K562 (cell line): ENCODE measurements around the gene ATG10. TPM values are rescaled to one million over a fixed set of nuclear protein-coding genes. Genes with fewer than 3 reads are reported as not detected.

Source experiments
- ASH1L ChIP-seq: fragments of 450-650 bp; IDR thresholded peaks from 2 replicates; pipeline ENCODE4 v1.6.1; 2018; ENCODE audit warnings: borderline replicate concordance, mild to moderate bottlenecking, low read depth; ENCODE audit not compliant: partially characterized antibody
- BCOR ChIP-seq: fragments of 450-650 bp; IDR thresholded peaks from 2 replicates; pipeline ENCODE4 v1.6.1; 2016
- GTF2A2 ChIP-seq: IDR thresholded peaks from 2 replicates; pipeline ENCODE4 v1.6.1; 2016; ENCODE audit warnings: mild to moderate bottlenecking, missing genetic modification characterization, missing compliant biosample characterization
- HDAC3 ChIP-seq: fragments of 450-650 bp; IDR thresholded peaks from 2 replicates; pipeline ENCODE4 v1.6.1; 2018; ENCODE audit warnings: borderline replicate concordance, mild to moderate bottlenecking, moderate library complexity; ENCODE audit not compliant: partially characterized antibody
- HMG20B ChIP-seq: fragments of 250-450 bp; sonication (Bioruptor Pico); IDR thresholded peaks from 2 replicates; pipeline ENCODE4 v1.5.0; 2021; ENCODE audit warnings: mild to moderate bottlenecking
- KAT2B ChIP-seq: IDR thresholded peaks from one replicate; pipeline ENCODE4 v1.6.1; 2012; ENCODE audit warnings: low read depth, mild to moderate bottlenecking, control low read depth, inconsistent platforms, low read length, moderate library complexity
- MTA1 ChIP-seq: fragments of 450-650 bp; IDR thresholded peaks from 2 replicates; pipeline ENCODE4 v1.6.1; 2017; ENCODE audit warnings: borderline replicate concordance
- MYNN ChIP-seq, 2 experiments: sonication (generic); formaldehyde crosslinking in 1 of 2; IDR thresholded peaks; 2 replicates each; pipeline versions ENCODE4 v1.5.0 to v1.6.1; 2016 to 2020; ENCODE audit warnings: antibody characterized with exemption in 1 of 2, missing genetic modification reagents in 1 of 2
- NRF1 ChIP-seq, 2 experiments: fragments of 450-650 bp; IDR thresholded peaks in 1 of 2; conservative IDR thresholded peaks in 1 of 2; 2 replicates each; pipeline ENCODE4 v1.6.1; 2014; ENCODE audit warnings: mild to moderate bottlenecking in 2 of 2
- PATZ1 ChIP-seq: fragments of 250-450 bp; sonication (Bioruptor Pico); IDR thresholded peaks from 2 replicates; pipeline ENCODE4 v1.5.0; 2020; ENCODE audit warnings: mild to moderate bottlenecking, borderline replicate concordance
- PHB ChIP-seq: fragments of 250-450 bp; sonication (Bioruptor Pico); IDR thresholded peaks from 2 replicates; pipeline ENCODE4 v1.5.0; 2021
- POLR3A ChIP-seq: IDR thresholded peaks from 2 replicates; pipeline ENCODE4 v1.6.1; 2011; ENCODE audit warnings: borderline replicate concordance, mild to moderate bottlenecking, moderate library complexity; ENCODE audit not compliant: insufficient read length, insufficient read depth; ENCODE audit errors: extremely low read depth
- RCOR1 ChIP-seq, 2 experiments: IDR thresholded peaks; 2 replicates each; pipeline ENCODE4 v1.6.1; 2012; ENCODE audit warnings: low read depth in 2 of 2, low read length in 2 of 2, borderline replicate concordance in 1 of 2, improper control_type of control experiment in 1 of 2
- RHOXF2B ChIP-seq: fragments of 250-450 bp; sonication (Bioruptor Pico); conservative IDR thresholded peaks from 2 replicates; pipeline ENCODE4 v1.5.1; 2021
- TEAD2 ChIP-seq: fragments of 450-650 bp; IDR thresholded peaks from 2 replicates; pipeline ENCODE4 v1.6.1; 2016; ENCODE audit warnings: missing genetic modification characterization, control low read depth, missing compliant biosample characterization
- TFE3 ChIP-seq: fragments of 450-650 bp; formaldehyde crosslinking; IDR thresholded peaks from 2 replicates; pipeline ENCODE4 v1.4.0; 2020; ENCODE audit warnings: mild to moderate bottlenecking, mixed read lengths
- ZFP36 ChIP-seq: fragments of 150-350 bp; IDR thresholded peaks from 2 replicates; pipeline ENCODE4 v1.6.1; 2018; ENCODE audit warnings: low read length, low read depth; ENCODE audit not compliant: partially characterized antibody
- ZNF146 ChIP-seq: IDR thresholded peaks from one replicate; pipeline ENCODE4 v1.6.1; 2018; ENCODE audit warnings: missing compliant biosample characterization; ENCODE audit not compliant: unreplicated experiment
- ZNF217 ChIP-seq: sonication (generic); formaldehyde crosslinking; IDR thresholded peaks from 2 replicates; pipeline ENCODE4 v1.8.0; 2022; ENCODE audit warnings: mild to moderate bottlenecking, missing genetic modification reagents
- ZNF253 ChIP-seq: fragments of 250-450 bp; sonication (Bioruptor Pico); conservative IDR thresholded peaks from 2 replicates; pipeline ENCODE4 v1.6.1; 2021; ENCODE audit warnings: mild to moderate bottlenecking
- ZNF384 ChIP-seq: IDR thresholded peaks from 2 replicates; pipeline ENCODE4 v1.6.1; 2012; ENCODE audit warnings: low read depth, low read length, improper control_type of control experiment
- ZNF57 ChIP-seq: fragments of 450-650 bp; formaldehyde crosslinking; IDR thresholded peaks from 2 replicates; pipeline ENCODE4 v1.4.0; 2020; ENCODE audit warnings: mild to moderate bottlenecking, moderate library complexity
- ZNF766 ChIP-seq: fragments of 200-800 bp; sonication (Bioruptor generic); conservative IDR thresholded peaks from 2 replicates; pipeline ENCODE4 v1.6.1; 2016; ENCODE audit warnings: missing genetic modification characterization, missing compliant biosample characterization
- polyA plus RNA-seq, 8 experiments: library from polyadenylated mRNA; depleted of rRNA in 4 of 8; stranded (reverse) in 5 of 8; unstranded in 3 of 8; fragments of >200 nt; fragmentation: Nextera tagmentation in 2 of 8; fragmentation: Illumina TruSeq in 1 of 8; extraction: Ambion mirVana in 2 of 8; extraction: Trizol in 1 of 8; gene quantifications; 2 replicates each; pipeline versions ENCODE4 v1.2.1 to v1.2.3, GENCODE V29; 2011 to 2014; ENCODE audit warnings: inconsistent platforms in 1 of 8, missing spikeins in 1 of 8
- total RNA-seq, 7 experiments: library from RNA; depleted of rRNA in 6 of 7; stranded (reverse); fragments of >200 nt in 6 of 7; fragmentation: Illumina TruSeq in 2 of 7; extraction: Trizol in 2 of 7; gene quantifications; 2 replicates each; pipeline versions ENCODE4 v1.2.1 to v1.2.3, GENCODE V29; 2011 to 2021; ENCODE audit warnings: low replicate concordance in 1 of 7
- TF ChIP-seq, protein P1 (sequence below): fragments of 250-450 bp; sonication (Bioruptor Pico); IDR thresholded peaks from 2 replicates; pipeline ENCODE4 v1.5.0; 2021
- TF ChIP-seq, protein P2 (sequence below): sonication (generic); IDR thresholded peaks from 2 replicates; pipeline ENCODE4 v1.6.1; 2016

Gene ATG10
- total and polyA plus RNA-seq, 9 of the 15 experiments (the other 6 are each of a cell fraction or from before 2014, with no cell fraction given), result 7.0 to 18.8 (median 14.6) TPM

- no peak for TF ChIP-seq TFE3 (CRISPR knock-in tag)
- TF ChIP-seq, protein P1, sequence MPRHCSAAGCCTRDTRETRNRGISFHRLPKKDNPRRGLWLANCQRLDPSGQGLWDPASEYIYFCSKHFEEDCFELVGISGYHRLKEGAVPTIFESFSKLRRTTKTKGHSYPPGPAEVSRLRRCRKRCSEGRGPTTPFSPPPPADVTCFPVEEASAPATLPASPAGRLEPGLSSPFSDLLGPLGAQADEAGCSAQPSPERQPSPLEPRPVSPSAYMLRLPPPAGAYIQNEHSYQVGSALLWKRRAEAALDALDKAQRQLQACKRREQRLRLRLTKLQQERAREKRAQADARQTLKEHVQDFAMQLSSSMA (CRISPR knock-in tag), result no peak
- peak; percentile 28; the same call in 1 of the 2 replicates for TF ChIP-seq ZNF57 (CRISPR knock-in tag)
- TF ChIP-seq ZNF217 (CRISPR knock-in tag), result no peak
- TF ChIP-seq HDAC3, result no peak
- TF ChIP-seq PHB, result no peak
- no peak for TF ChIP-seq RCOR1 (IDR thresholded peaks at IDR 0.05; ENCODE audit: borderline replicate concordance in 1 of 2, low read depth in 2 of 2, low read length in 2 of 2)
- TF ChIP-seq MTA1, result peak; percentile 71; the same call in 1 of the 2 replicates
- no peak for TF ChIP-seq ZNF146
- no peak for TF ChIP-seq HMG20B
- no peak for TF ChIP-seq KAT2B
- no peak for TF ChIP-seq ZNF253 (CRISPR knock-in tag)
- no peak for TF ChIP-seq RHOXF2B
- TF ChIP-seq ASH1L, result no peak
- no peak for TF ChIP-seq POLR3A
- TF ChIP-seq GTF2A2 (tag), result no peak
- TF ChIP-seq ZFP36, result peak; percentile 5
- TF ChIP-seq ZNF766 (CRISPR knock-in tag), result no peak
- TF ChIP-seq, protein P2, sequence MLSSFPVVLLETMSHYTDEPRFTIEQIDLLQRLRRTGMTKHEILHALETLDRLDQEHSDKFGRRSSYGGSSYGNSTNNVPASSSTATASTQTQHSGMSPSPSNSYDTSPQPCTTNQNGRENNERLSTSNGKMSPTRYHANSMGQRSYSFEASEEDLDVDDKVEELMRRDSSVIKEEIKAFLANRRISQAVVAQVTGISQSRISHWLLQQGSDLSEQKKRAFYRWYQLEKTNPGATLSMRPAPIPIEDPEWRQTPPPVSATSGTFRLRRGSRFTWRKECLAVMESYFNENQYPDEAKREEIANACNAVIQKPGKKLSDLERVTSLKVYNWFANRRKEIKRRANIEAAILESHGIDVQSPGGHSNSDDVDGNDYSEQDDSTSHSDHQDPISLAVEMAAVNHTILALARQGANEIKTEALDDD, result no peak
- no peak for TF ChIP-seq PATZ1
- TF ChIP-seq BCOR, result no peak
- TF ChIP-seq NRF1 (conservative IDR thresholded peaks at IDR 0.05 in 1 of 2, IDR thresholded peaks at IDR 0.05 in 1 of 2), result peak; percentile 92 to 93
- no peak for TF ChIP-seq MYNN (IDR thresholded peaks at IDR 0.05)
- TF ChIP-seq MYNN (CRISPR knock-in tag; IDR thresholded peaks at IDR 0.05), result no peak
- TF ChIP-seq ZNF384, result peak; percentile 76
- TF ChIP-seq TEAD2, result no peak
Observed at GRCh38 chr5:82277987-82278710, 306.3 kb downstream of the ATG10 start, which contains the start of gene RPS23 (continued).
